ENCODE measurements around the gene USP30. TPM values are rescaled to one million over a fixed set of nuclear protein-coding genes. Genes with fewer than 3 reads are reported as not detected.

The USP30 gene
- total and polyA plus RNA-seq, 10 of the 15 experiments (the other 5 are each of a cell fraction or from before 2014, with no cell fraction given) = 2.1 to 16.2 (median 6.4) TPM

DNA sequence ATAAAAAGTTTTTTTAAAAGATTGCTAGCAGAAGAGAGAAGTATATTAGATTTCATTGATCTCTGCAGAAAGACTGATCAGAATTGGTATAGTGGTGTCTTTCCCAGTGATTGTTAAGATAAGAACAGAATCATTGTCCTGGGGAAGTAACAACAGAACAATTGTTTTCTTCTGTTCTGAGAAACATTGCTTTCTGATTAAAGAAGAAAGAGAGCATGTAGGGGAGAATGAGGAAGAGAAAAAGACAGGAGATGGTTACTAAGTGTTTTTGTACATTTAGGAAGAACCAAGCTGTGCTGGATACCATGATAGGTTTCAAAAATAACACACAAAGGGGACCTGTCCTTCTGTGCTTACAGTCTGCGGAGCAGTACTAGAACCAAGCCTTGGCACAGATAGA lies 5.0 kb downstream of the USP30 start:
- CTCF ChIA-PET = no interaction called here
- no peaks in the 10 kb centered on the region for H4K20me1 ChIP-seq (ENCODE audit: control insufficient read depth, insufficient read depth)
- no peak overlapping the region for H3K9ac ChIP-seq (ENCODE audit: control insufficient read depth, insufficient read depth, low read length)
- POLR2A ChIA-PET = no interaction called here
- no peak for DNase-seq (ENCODE audit: low read depth, low spot score)
- ATAC-seq = no peak
- RAD21 ChIA-PET (ENCODE audit: unreplicated experiment) = no interaction called here
- intact Hi-C loops (cut with micrococcal nuclease; ENCODE audit: unreplicated experiment) = no loop called here
- H2AFZ ChIP-seq (ENCODE audit: control insufficient read depth, low read depth, low read length) = no peak overlapping the region
- SMC1A ChIA-PET (ENCODE audit: uncharacterized antibody, unreplicated experiment) = no interaction called here
- H3K27ac ChIP-seq (ENCODE audit: control insufficient read depth, insufficient read depth) = no peak overlapping the region
- WGBS (ENCODE audit: insufficient coverage, insufficient replicate concordance, low lambda C conversion rate, missing lambda C conversion rate) = 91% methylated on average over 1 of the region's 1 CpG
- H3K36me3 ChIP-seq (ENCODE audit: control insufficient read depth in 2 of 2, insufficient read depth in 2 of 2, low read length in 1 of 2) = no peaks in the 10 kb centered on the region
- no peaks in the 10 kb centered on the region for H3K27me3 ChIP-seq (replicated peaks in 1 of 2; ENCODE audit: control insufficient read depth in 2 of 2, insufficient read depth in 2 of 2, low read length in 1 of 2)
- in situ Hi-C loops (cut with MboI) = no loop called here
- no peak for TF ChIP-seq EP300 (IDR thresholded peaks at IDR 0.05; ENCODE audit: borderline replicate concordance in 1 of 2, control insufficient read depth in 1 of 2, low read depth in 2 of 2, low read length in 2 of 2)
- no peak for FAIRE-seq
- H3K4me3 ChIP-seq = no peak overlapping the region
- H3K79me2 ChIP-seq (ENCODE audit: control insufficient read depth, insufficient read depth, low read length) = peaks cover 14% of the 10 kb centered on the region
- no peak overlapping the region for H3K4me2 ChIP-seq (ENCODE audit: control insufficient read depth, insufficient read depth)
- H3K9me3 ChIP-seq (replicated peaks; ENCODE audit: control insufficient read depth, insufficient read depth, low read length) = no peaks in the 10 kb centered on the region
- peaks cover 11% of the 10 kb centered on the region for H3K4me1 ChIP-seq (ENCODE audit: control insufficient read depth, insufficient read depth, low read length)
- no TSS peak for BruUV-seq (replicated peaks)

DNA sequence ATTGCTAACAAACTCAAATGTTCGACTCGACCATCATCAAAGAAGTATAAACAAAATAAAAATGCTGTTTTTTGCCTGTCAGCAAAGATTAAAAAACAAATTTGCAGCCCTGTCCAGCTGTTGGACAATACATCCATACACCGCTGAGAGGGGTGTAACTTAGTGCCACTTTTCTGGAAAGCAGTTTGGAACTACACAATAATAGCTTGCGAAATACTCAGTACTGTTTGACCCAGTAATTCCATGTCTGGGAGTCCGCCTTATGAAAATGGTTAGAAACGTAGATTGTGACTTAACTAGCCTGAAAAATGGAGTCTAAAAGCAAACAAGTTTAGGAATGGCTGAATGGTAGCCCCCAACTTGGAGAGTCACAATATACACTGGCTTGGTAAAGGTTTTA lies 6.4 kb downstream of the USP30 start:
- no TSS peak for BruUV-seq (replicated peaks)
- intact Hi-C loops (cut with micrococcal nuclease; ENCODE audit: unreplicated experiment) = no loop called here
- Histone ChIP-seq H3K9ac (ENCODE audit: control insufficient read depth, insufficient read depth, low read length) (no peak overlapping the region), H4K20me1 (ENCODE audit: control insufficient read depth, insufficient read depth) (no peaks in the 10 kb centered on the region), H3K4me1 (ENCODE audit: control insufficient read depth, insufficient read depth, low read length) (peaks cover 11% of the 10 kb centered on the region), H2AFZ (ENCODE audit: control insufficient read depth, low read depth, low read length) (no peak overlapping the region), H3K27me3 (replicated peaks in 1 of 2; ENCODE audit: control insufficient read depth in 2 of 2, insufficient read depth in 2 of 2, low read length in 1 of 2) (no peaks in the 10 kb centered on the region), H3K4me3 (no peak overlapping the region), H3K9me3 (replicated peaks; ENCODE audit: control insufficient read depth, insufficient read depth, low read length) (no peaks in the 10 kb centered on the region; the same call in 2 of the 3 replicates), H3K36me3 (ENCODE audit: control insufficient read depth in 2 of 2, insufficient read depth in 2 of 2, low read length in 1 of 2) (no peaks in the 10 kb centered on the region), H3K79me2 (ENCODE audit: control insufficient read depth, insufficient read depth, low read length) (peaks cover 5% of the 10 kb centered on the region), H3K27ac (ENCODE audit: control insufficient read depth, insufficient read depth) (no peak overlapping the region), H3K4me2 (ENCODE audit: control insufficient read depth, insufficient read depth) (no peak overlapping the region)
- ATAC-seq (no peak), DNase-seq (ENCODE audit: low read depth, low spot score) (no peak), FAIRE-seq (no peak)
- ChIA-PET RAD21 (ENCODE audit: unreplicated experiment) (no interaction called here), SMC1A (ENCODE audit: uncharacterized antibody, unreplicated experiment) (no interaction called here), POLR2A (interaction anchor here (1.1 kb wide), 1 partner anchor 112 kb away, joined by 3 read pairs; no protein-coding TSS in a partner anchor), CTCF (no interaction called here)
- WGBS (ENCODE audit: insufficient coverage, insufficient replicate concordance, low lambda C conversion rate, missing lambda C conversion rate) = 96% methylated on average over 6 of the region's 6 CpGs
- in situ Hi-C loops (cut with MboI) = no loop called here
- TF ChIP-seq CBX3 (IDR thresholded peaks at IDR 0.05; ENCODE audit: borderline replicate concordance, low read depth) = no peak
- TF ChIP-seq, protein P1, sequence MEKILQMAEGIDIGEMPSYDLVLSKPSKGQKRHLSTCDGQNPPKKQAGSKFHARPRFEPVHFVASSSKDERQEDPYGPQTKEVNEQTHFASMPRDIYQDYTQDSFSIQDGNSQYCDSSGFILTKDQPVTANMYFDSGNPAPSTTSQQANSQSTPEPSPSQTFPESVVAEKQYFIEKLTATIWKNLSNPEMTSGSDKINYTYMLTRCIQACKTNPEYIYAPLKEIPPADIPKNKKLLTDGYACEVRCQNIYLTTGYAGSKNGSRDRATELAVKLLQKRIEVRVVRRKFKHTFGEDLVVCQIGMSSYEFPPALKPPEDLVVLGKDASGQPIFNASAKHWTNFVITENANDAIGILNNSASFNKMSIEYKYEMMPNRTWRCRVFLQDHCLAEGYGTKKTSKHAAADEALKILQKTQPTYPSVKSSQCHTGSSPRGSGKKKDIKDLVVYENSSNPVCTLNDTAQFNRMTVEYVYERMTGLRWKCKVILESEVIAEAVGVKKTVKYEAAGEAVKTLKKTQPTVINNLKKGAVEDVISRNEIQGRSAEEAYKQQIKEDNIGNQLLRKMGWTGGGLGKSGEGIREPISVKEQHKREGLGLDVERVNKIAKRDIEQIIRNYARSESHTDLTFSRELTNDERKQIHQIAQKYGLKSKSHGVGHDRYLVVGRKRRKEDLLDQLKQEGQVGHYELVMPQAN (conservative IDR thresholded peaks at IDR 0.05) = no peak
- no peak for TF ChIP-seq BHLHE40 (IDR thresholded peaks at IDR 0.05; ENCODE audit: borderline replicate concordance in 1 of 2, low read depth in 2 of 2, low read length in 1 of 2)
- no peak for TF ChIP-seq NBN (IDR thresholded peaks at IDR 0.05)
- TF ChIP-seq HDAC2 (IDR thresholded peaks at IDR 0.05) = no peak
- TF ChIP-seq ZNF217 (IDR thresholded peaks at IDR 0.05) = no peak
- TF ChIP-seq CREM (IDR thresholded peaks at IDR 0.05; ENCODE audit: low read depth) = no peak

Data from GM12878 (cell line).